ENCODE data around the gene SGSH.

DNA sequence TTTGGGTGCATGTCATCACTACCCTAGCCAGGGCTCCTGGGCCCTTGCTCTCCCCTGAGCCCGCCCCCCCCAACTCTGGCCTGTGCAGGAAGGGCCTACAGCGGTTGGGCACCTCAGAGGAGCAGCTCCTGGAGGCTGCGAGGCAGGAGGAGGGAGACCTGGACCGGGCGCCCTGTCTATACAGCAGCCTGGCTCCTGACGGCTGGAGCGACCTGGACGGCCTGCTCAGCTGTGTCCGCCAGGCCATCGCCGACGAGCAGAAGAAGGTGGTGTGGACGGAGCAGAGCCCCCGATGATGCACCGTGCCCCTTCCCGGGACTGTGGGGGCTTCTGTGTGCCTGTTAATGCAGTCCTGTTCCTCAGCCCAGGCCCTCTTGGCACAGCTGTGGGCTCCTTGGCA, 12.1 kb downstream of the SGSH start:
- TF ChIP-seq, protein P1, sequence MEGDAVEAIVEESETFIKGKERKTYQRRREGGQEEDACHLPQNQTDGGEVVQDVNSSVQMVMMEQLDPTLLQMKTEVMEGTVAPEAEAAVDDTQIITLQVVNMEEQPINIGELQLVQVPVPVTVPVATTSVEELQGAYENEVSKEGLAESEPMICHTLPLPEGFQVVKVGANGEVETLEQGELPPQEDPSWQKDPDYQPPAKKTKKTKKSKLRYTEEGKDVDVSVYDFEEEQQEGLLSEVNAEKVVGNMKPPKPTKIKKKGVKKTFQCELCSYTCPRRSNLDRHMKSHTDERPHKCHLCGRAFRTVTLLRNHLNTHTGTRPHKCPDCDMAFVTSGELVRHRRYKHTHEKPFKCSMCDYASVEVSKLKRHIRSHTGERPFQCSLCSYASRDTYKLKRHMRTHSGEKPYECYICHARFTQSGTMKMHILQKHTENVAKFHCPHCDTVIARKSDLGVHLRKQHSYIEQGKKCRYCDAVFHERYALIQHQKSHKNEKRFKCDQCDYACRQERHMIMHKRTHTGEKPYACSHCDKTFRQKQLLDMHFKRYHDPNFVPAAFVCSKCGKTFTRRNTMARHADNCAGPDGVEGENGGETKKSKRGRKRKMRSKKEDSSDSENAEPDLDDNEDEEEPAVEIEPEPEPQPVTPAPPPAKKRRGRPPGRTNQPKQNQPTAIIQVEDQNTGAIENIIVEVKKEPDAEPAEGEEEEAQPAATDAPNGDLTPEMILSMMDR (IDR thresholded peaks at IDR 0.05) = no peak
- TF ChIP-seq POLR2A (IDR thresholded peaks at IDR 0.05) (no peak), POLR2AphosphoS5 (IDR thresholded peaks at IDR 0.05; ENCODE audit: insufficient read depth in 1 of 2, low read depth in 1 of 2) (no peak)

All from vagina (tissue), 2 donors.